ENCODE results near the gene ALDH2. TPM values are rescaled to one million over a fixed set of nuclear protein-coding genes. Genes with fewer than 3 reads are reported as not detected.
A peak's percentile ranks its signal among the peaks of the same experiment; 100 is the strongest.

Gene ALDH2
- total and polyA plus RNA-seq, 9 of the 15 experiments (the other 6 are each of a cell fraction or from before 2014, with no cell fraction given): 1.9 to 22.5 (median 12.2) TPM

DNA sequence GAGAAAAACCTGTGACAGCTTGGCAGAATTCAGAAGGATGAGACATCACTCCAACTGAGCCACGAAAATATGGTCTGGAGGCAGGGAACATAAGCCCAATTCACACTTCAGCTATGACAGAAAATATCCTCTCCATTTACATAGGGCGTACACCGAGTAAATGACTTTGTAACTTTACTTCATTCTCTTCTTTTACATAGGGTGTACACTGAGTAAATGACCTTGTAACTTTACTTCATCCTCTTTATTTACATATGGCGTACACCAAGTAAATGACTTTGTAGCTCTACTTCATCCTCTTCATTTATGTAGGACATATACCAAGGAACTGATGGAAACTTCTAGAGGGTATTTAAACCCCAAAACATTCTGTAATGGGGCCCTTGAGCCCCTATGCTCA is 61.2 kb downstream of the ALDH2 start:
- Histone ChIP-seq H3K27ac (ENCODE audit: extremely low read depth, low read depth, low read length) (no peak overlapping the region), H2AFZ (ENCODE audit: low read depth, low read length) (peak overlapping the region; percentile 85), H4K20me1 (replicated peaks; ENCODE audit: control insufficient read depth, insufficient read depth, low read length) (no peaks in the 10 kb centered on the region), H3K9ac (ENCODE audit: insufficient read depth in 1 of 2, low read depth in 2 of 2, low read length in 2 of 2) (peak overlapping the region in 1 of 2 experiments; percentile 38; a peak in 1 of 4 replicates), H3K9me1 (ENCODE audit: control insufficient read depth, insufficient read depth, low read length) (no peaks in the 10 kb centered on the region), H3K4me3 (no peak overlapping the region), H3K4me1 (replicated peaks in 1 of 2; ENCODE audit: control insufficient read depth in 2 of 2, insufficient read depth in 2 of 2, low read length in 2 of 2) (peaks cover 0 to 3% of the 10 kb centered on the region in 2 experiments; a peak in 2 of 5 replicates), H3K4me2 (ENCODE audit: insufficient read depth, low read length) (peak overlapping the region; percentile 24; the same call in 1 of the 2 replicates), H3K36me3 (ENCODE audit: control insufficient read depth, insufficient read depth, low read length) (no peaks in the 10 kb centered on the region), H3K27me3 (ENCODE audit: control insufficient read depth in 2 of 2, insufficient read depth in 2 of 2, low read length in 2 of 2) (no peaks in the 10 kb centered on the region), H3K79me2 (ENCODE audit: control insufficient read depth, insufficient read depth, low read length) (no peaks in the 10 kb centered on the region), H3K9me3 (replicated peaks; ENCODE audit: control insufficient read depth, insufficient read depth, low read depth, low read length) (peaks cover 3% of the 10 kb centered on the region)
- ChIA-PET POLR2A (interaction anchor here (0.6 to 1.0 kb wide), 2 partner anchors 13 to 14 kb away, joined by 3 to 4 read pairs; partner anchors contain the start of gene MAPKAPK5), CTCF (ENCODE audit: low intra/inter-chr PET ratio) (no interaction called here)
- TF ChIP-seq CHD4 (IDR thresholded peaks at IDR 0.05; ENCODE audit: insufficient read depth, insufficient replicate concordance, low read depth, low read length, poor library complexity, severe bottlenecking) (no peak), RBM25 (IDR thresholded peaks at IDR 0.05; ENCODE audit: low read depth, low read length, severe bottlenecking) (peak; percentile 50), CBX3 (IDR thresholded peaks at IDR 0.05; ENCODE audit: borderline replicate concordance in 1 of 2, low read length in 2 of 2) (0 out of 3 replicates have a peak, but pooled peaks of 1 of the 2 experiments have one; percentile 22)
- BruUV-seq (replicated peaks): no TSS peak
- ATAC-seq: peak; percentile 36; the same call in 2 of the 3 replicates
- in situ Hi-C loops (cut with MboI): no loop called here
- 56% methylated on average over 4 of the region's 4 CpGs for WGBS (ENCODE audit: insufficient coverage, low coverage, missing lambda C conversion rate)
- intact Hi-C loops (cut with micrococcal nuclease): loop anchor here (5.0 to 10.0 kb wide), 2 partner anchors 87 to 204 kb away; no protein-coding TSS in a partner anchor
- no peak for DNase-seq (ENCODE audit: extremely low read depth in 1 of 4, low spot score in 3 of 4)
- FAIRE-seq: no peak

DNA sequence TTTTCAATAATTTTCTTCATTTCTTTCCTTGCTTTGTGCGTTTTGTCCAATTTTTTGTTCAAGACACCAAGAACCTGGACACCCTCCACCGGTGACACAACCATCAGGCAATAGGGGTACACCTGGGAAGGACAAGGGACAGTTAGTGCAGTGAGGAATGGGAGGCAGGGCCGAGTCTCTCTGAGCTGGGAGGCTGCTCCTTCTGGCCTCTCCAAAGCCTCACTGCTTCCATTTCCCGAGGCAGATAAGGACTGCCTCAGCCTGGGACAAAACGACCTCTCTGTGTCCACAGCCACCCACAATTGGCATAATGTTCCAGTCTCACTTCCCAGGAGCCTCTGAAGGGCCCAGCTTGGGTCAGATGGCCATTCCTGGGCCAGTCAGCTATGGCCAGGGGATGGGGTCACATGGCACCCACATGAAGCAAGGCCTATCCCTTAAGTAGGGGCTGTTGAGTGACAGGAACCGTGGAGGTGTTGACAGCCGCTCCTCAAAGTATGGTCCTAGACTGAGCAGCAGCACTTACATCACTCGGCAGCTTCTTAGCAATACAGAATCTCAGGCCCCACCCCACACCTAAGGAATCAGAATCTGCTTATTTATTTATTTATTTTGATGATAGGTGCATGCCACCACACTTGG is 61.7 kb downstream of the ALDH2 start:
- 29% methylated on average over 8 of the region's 8 CpGs for WGBS (ENCODE audit: insufficient coverage, low coverage, missing lambda C conversion rate)
- no peak for FAIRE-seq
- Histone ChIP-seq H3K79me2 (ENCODE audit: control insufficient read depth, insufficient read depth, low read length) (no peaks in the 10 kb centered on the region), H3K9ac (ENCODE audit: insufficient read depth in 1 of 2, low read depth in 2 of 2, low read length in 2 of 2) (peak overlapping the region; percentile 38 to 81), H3K27ac (ENCODE audit: extremely low read depth, low read depth, low read length) (peak overlapping the region; percentile 10; the same call in 1 of the 3 replicates), H3K4me1 (replicated peaks in 1 of 2; ENCODE audit: control insufficient read depth in 2 of 2, insufficient read depth in 2 of 2, low read length in 2 of 2) (peaks cover 0 to 3% of the 10 kb centered on the region in 2 experiments; a peak in 2 of 5 replicates), H3K4me3 (no peak overlapping the region), H3K4me2 (ENCODE audit: insufficient read depth, low read length) (peak overlapping the region; percentile 24), H2AFZ (ENCODE audit: low read depth, low read length) (peak overlapping the region; percentile 85), H3K9me3 (replicated peaks; ENCODE audit: control insufficient read depth, insufficient read depth, low read depth, low read length) (peaks cover 3% of the 10 kb centered on the region), H3K36me3 (ENCODE audit: control insufficient read depth, insufficient read depth, low read length) (no peaks in the 10 kb centered on the region), H4K20me1 (replicated peaks; ENCODE audit: control insufficient read depth, insufficient read depth, low read length) (no peaks in the 10 kb centered on the region), H3K9me1 (ENCODE audit: control insufficient read depth, insufficient read depth, low read length) (no peaks in the 10 kb centered on the region), H3K27me3 (ENCODE audit: control insufficient read depth in 2 of 2, insufficient read depth in 2 of 2, low read length in 2 of 2) (no peaks in the 10 kb centered on the region)
- CTCF ChIA-PET (ENCODE audit: low intra/inter-chr PET ratio): no interaction called here
- intact Hi-C loops (cut with micrococcal nuclease): loop anchor here (5.0 to 10.0 kb wide), 2 partner anchors 86 to 204 kb away; no protein-coding TSS in a partner anchor
- POLR2A ChIA-PET: no interaction called here
- no TSS peak for BruUV-seq (replicated peaks)
- no peak for DNase-seq (ENCODE audit: extremely low read depth in 1 of 4, low spot score in 3 of 4)
- in situ Hi-C loops (cut with MboI): no loop called here
- ATAC-seq: peak; percentile 83
- TF ChIP-seq, protein P1, sequence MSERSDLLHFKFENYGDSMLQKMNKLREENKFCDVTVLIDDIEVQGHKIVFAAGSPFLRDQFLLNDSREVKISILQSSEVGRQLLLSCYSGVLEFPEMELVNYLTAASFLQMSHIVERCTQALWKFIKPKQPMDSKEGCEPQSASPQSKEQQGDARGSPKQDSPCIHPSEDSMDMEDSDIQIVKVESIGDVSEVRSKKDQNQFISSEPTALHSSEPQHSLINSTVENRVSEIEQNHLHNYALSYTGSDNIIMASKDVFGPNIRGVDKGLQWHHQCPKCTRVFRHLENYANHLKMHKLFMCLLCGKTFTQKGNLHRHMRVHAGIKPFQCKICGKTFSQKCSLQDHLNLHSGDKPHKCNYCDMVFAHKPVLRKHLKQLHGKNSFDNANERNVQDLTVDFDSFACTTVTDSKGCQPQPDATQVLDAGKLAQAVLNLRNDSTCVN (CRISPR knock-in tag; IDR thresholded peaks at IDR 0.05): no peak
- TF ChIP-seq CEBPG (CRISPR knock-in tag; IDR thresholded peaks at IDR 0.05) (peak; percentile 41), CEBPG (tag; conservative IDR thresholded peaks at IDR 0.05 in 1 of 2, IDR thresholded peaks at IDR 0.05 in 1 of 2) (no peak), SNRNP70 (optimal IDR thresholded peaks at IDR 0.05; ENCODE audit: low read depth, low read length) (no peak), MYBL2 (IDR thresholded peaks at IDR 0.05; ENCODE audit: low read depth) (no peak), MYBL2 (CRISPR knock-in tag; IDR thresholded peaks at IDR 0.05; ENCODE audit: borderline replicate concordance) (no peak), MEIS2 (IDR thresholded peaks at IDR 0.05; ENCODE audit: partially characterized antibody) (peak; percentile 88)
- TF ChIP-seq, protein P2, sequence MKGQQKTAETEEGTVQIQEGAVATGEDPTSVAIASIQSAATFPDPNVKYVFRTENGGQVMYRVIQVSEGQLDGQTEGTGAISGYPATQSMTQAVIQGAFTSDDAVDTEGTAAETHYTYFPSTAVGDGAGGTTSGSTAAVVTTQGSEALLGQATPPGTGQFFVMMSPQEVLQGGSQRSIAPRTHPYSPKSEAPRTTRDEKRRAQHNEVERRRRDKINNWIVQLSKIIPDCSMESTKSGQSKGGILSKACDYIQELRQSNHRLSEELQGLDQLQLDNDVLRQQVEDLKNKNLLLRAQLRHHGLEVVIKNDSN (CRISPR knock-in tag; IDR thresholded peaks at IDR 0.05): peak; percentile 53; the same call in 1 of the 2 replicates

Measured in K562 (cell line).